Measurements from ENCODE around the gene S100A5.

GRCh38 chr1:153550827-153551500 is 10.2 kb upstream of the S100A5 start:
- TF ChIP-seq POLR2A (IDR thresholded peaks at IDR 0.05) = no peak
- no peak for TF ChIP-seq CTCF (IDR thresholded peaks at IDR 0.05)

Data from body of pancreas (tissue), 4 donors.